Thyroid gland (tissue), 4 donors: Measurements from ENCODE around the gene DNAJB1. TPM values are rescaled to one million over a fixed set of nuclear protein-coding genes. Genes with fewer than 3 reads are reported as not detected.

ENCODE experiments used
- DNase-seq, 2 donors: peaks; one replicate each; pipeline ENCODE4 v3.0.0-alpha.2; 2019
- H3K27ac ChIP-seq, 3 donors: fragments of 200-600 bp; sonication (generic); 1 replicate in 2 of 3; 2 replicates in 1 of 3; pipeline ENCODE4 v1.5.1; 2016 to 2019; ENCODE audit warnings: mild to moderate bottlenecking in 1 of 3, moderate library complexity in 1 of 3
- H3K27me3 ChIP-seq: fragments of 200-600 bp; sonication (generic); one replicate; pipeline ENCODE4 v1.5.1; 2019
- H3K36me3 ChIP-seq, 2 donors: fragments of 200-600 bp; sonication (generic); one replicate each; pipeline ENCODE4 v1.5.1; 2016 to 2019
- H3K4me1 ChIP-seq, 2 donors: fragments of 200-600 bp; sonication (generic); one replicate each; pipeline ENCODE4 v1.5.1; 2017 to 2019
- H3K4me3 ChIP-seq, 3 donors: fragments of 200-600 bp; sonication (generic); replicated peaks in 1 of 3; 1 replicate in 2 of 3; 2 replicates in 1 of 3; pipeline ENCODE4 v1.5.1; 2016; ENCODE audit warnings: mild to moderate bottlenecking in 1 of 3
- H3K9me3 ChIP-seq: fragments of 200-600 bp; sonication (generic); one replicate; pipeline ENCODE4 v1.5.1; 2017
- CTCF ChIP-seq, 6 experiments: fragments of 200-600 bp in 3 of 6; fragments of 450-650 bp in 3 of 6; sonication (generic) in 3 of 6; IDR thresholded peaks; one replicate each; pipeline ENCODE4 v1.5.1; 2016 to 2019; ENCODE audit warnings: antibody characterized with exemption in 6 of 6, mild to moderate bottlenecking in 2 of 6, inconsistent platforms in 1 of 6, moderate library complexity in 1 of 6
- POLR2A ChIP-seq, 2 donors: fragments of 450-650 bp; IDR thresholded peaks; one replicate each; pipeline ENCODE4 v1.6.1; 2017; ENCODE audit warnings: antibody characterized with exemption in 2 of 2, mild to moderate bottlenecking in 2 of 2, moderate library complexity in 1 of 2
- WGBS, 2 donors: methylation state at CpG; one replicate each; pipeline ENCODE4 v1.1.5; 2017; 5-methylcytosine and 5-hydroxymethylcytosine counted together
- intact Hi-C: fragments of 100-400 bp; cut with DNase I; formaldehyde crosslinking; loops from one replicate; pipeline ENCODE4 v1.15.1; 2023
- total RNA-seq, 4 donors: library from RNA; depleted of rRNA; stranded (reverse); fragments of >200 nt; gene quantifications; one replicate each; pipeline ENCODE4 v1.2.3, GENCODE V29; 2016

DNAJB1 gene
- total RNA-seq, 4 donors from 2014 or later = 49.1 to 61.1 (median 55.3) TPM

- intact Hi-C loops = loop anchor here (10.0 kb wide), 1 partner anchor 52 kb away; no protein-coding TSS in a partner anchor
- 75 to 77% methylated on average over 11 of the region's 11 CpGs for WGBS, 2 donors
- Histone ChIP-seq H3K4me3 (no peak overlapping the region), H3K27me3 (no peaks in the 10 kb centered on the region), H3K36me3 (no peaks in the 10 kb centered on the region), H3K27ac (no peak overlapping the region), H3K4me1 (peaks cover 0 to 1% of the 10 kb centered on the region in 2 donors), H3K9me3 (no peaks in the 10 kb centered on the region)
- no peak for DNase-seq
- TF ChIP-seq CTCF (IDR thresholded peaks at IDR 0.05) = no peak
- TF ChIP-seq POLR2A (IDR thresholded peaks at IDR 0.05) = no peak
Measured at GRCh38 chr19:14502334-14503092, 15.7 kb downstream of the DNAJB1 start.

GRCh38 chr19:14497228-14497921 is 20.8 kb downstream of the DNAJB1 start:
- Histone ChIP-seq H3K27me3 (no peaks in the 10 kb centered on the region), H3K4me3 (no peak overlapping the region), H3K27ac (peak overlapping the region in 2 of 3 donors; percentile 52 to 70), H3K36me3 (no peaks in the 10 kb centered on the region), H3K9me3 (no peaks in the 10 kb centered on the region), H3K4me1 (peaks cover 22 to 23% of the 10 kb centered on the region in 2 donors)
- DNase-seq = peak in 1 of 2 donors; percentile 25
- intact Hi-C loops = no loop called here
- 59 to 73% methylated on average over 5 to 6 of the region's 6 CpGs for WGBS, 2 donors
- TF ChIP-seq POLR2A (IDR thresholded peaks at IDR 0.05) (no peak), CTCF (IDR thresholded peaks at IDR 0.05) (no peak)

- H3K9me3 ChIP-seq = no peaks in the 10 kb centered on the region
- intact Hi-C loops = no loop called here
- H3K27ac ChIP-seq = peak overlapping the region; percentile 33 to 70 (median 52)
- 21 to 36% methylated on average over 7 of the region's 7 CpGs for WGBS, 2 donors
- H3K27me3 ChIP-seq = no peaks in the 10 kb centered on the region
- no peak for DNase-seq
- TF ChIP-seq CTCF (IDR thresholded peaks at IDR 0.05) (no peak), POLR2A (IDR thresholded peaks at IDR 0.05) (no peak)
- no peak overlapping the region for H3K4me3 ChIP-seq
- H3K4me1 ChIP-seq = peaks cover 22 to 23% of the 10 kb centered on the region in 2 donors
- H3K36me3 ChIP-seq = no peaks in the 10 kb centered on the region
Measured at GRCh38 chr19:14496834-14497227, 21.4 kb downstream of the DNAJB1 start.

GRCh38 chr19:14496029-14496833 is 22.0 kb downstream of the DNAJB1 start, which contains the start of gene GIPC1:
Gene GIPC1, minus strand, starts transcription at chr19:14496127. Its CDS starts 13,151 bp downstream, at chr19:14482976.
- intact Hi-C loops = no loop called here
- WGBS, 2 donors = 5 to 9% methylated on average over 15 to 50 of the region's 71 CpGs
- Histone ChIP-seq H3K9me3 (no peaks in the 10 kb centered on the region), H3K27me3 (no peaks in the 10 kb centered on the region), H3K4me3 (peak within 1 kb of the TSS; percentile 33 to 90 (median 64)), H3K4me1 (peaks cover 22 to 23% of the 10 kb centered on the region in 2 donors), H3K36me3 (no peaks in the 10 kb centered on the region), H3K27ac (peak within 1 kb of the TSS; percentile 33 to 70 (median 52))
- DNase-seq = peak; percentile 98
- TF ChIP-seq POLR2A (IDR thresholded peaks at IDR 0.05) = peak in 1 of 2 donors; percentile 80
- no peak for TF ChIP-seq CTCF (IDR thresholded peaks at IDR 0.05)
